ENCODE results near the gene COPG2.
"Not testable (repeated sequence)": the region's sequence is repeated elsewhere in the genome, so short reads cannot be mapped to it uniquely, and the experiment has no call there.

Gene COPG2

DNA sequence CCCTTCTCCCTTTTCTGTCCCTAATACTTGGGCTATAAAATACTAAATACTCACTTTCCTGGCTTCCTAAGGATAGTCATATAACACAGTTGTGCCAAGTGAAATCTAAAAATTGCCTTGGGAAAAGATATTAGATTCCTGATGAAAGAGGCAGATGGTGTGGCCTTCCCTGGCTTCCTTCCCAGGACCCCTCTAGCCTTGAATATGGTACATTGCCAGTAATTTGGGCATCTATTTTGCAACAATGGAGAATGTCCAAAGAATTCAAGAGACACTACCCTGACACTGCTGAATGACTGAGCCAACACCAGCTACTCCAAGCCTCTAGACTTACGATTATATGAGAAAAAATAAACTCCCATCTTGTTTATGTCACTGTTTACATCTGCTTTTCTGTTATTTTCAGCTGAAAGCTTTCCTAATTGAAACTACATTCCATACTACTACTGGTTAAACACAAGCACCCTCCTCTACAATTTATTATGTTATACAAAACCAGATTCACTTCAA, 17.9 kb downstream of the COPG2 start:
- no peak for DNase-seq (ENCODE audit: low read depth in 2 of 2)

DNA sequence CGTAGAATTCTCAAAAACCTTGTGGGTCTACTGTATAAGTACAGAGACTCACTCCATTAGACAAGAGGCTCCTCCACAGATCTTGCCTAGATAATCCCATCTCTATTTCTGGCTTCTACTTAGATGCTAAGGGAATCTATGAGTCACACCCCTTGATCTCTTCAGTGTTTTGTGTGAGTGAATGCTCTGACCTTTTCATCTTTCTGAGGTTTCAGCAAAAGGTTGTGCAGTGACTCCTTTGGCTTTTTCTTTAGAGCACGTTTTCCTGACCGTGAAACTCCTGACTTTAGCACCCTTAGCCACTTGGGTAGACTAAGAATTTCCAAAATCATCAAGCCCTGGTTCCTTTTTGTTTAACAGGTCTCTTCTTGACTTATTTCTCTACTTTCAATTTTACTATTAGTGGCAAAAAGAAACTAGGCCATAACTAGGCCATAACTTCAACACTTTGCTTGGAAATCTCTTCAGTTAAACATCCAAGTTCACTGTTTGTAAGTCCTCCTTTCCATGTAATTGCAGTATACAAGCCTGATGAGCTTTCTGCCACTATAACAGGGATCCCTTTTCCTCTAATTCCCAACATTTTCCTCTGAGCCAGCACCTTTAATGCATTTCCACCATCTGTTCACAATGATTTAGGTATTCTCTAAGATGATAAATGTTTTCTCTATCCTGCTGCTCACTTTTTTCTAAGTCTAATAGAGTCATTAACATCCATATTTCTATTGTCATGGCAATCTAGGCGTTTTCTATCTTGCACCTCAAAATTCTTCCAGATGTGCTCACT, 19.4 kb downstream of the COPG2 start:
- peak in 1 of 2 donors; percentile 15 for DNase-seq (ENCODE audit: low read depth in 2 of 2)

DNA sequence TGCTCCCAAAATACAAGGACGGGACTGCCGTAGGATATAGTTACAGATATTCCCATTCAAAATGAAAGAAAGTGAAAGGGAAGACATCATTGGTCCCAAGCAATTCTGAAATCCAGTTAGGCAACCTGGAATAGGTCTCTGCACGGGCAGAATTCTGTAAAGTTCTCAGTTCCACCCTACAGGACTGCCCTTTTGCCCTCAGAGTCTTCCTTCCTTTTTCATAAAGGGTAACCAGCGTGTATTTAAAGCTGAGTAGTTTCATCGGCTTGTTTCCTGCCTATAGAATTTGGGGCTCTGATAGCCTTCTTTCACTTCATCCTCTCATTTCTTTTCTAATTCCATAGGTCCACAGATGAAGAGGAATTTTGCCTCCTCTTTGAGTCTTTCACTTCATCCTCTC, 20.0 kb downstream of the COPG2 start:
- DNase-seq (ENCODE audit: low read depth in 2 of 2): no peak

DNA sequence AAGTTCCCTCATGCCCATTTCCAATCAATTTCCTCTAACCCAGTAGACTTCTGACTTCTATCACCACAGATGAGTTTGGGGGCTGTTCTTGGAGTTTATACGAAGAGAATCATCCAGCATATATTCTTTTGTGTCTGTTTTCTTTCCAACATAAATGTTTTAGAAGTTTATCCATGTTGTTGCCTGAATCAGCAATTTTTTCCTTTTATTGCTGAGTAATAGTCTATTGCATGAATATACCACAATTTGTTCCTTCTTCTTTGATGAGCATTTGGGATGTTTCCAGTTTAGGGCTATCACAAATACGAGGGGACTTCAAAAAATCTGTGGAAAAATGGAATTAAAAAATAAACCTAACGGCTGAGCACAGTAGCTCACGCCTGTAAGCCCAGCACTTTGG, 26.2 kb downstream of the COPG2 start:
- DNase-seq (ENCODE audit: low read depth in 2 of 2): no peak

DNA sequence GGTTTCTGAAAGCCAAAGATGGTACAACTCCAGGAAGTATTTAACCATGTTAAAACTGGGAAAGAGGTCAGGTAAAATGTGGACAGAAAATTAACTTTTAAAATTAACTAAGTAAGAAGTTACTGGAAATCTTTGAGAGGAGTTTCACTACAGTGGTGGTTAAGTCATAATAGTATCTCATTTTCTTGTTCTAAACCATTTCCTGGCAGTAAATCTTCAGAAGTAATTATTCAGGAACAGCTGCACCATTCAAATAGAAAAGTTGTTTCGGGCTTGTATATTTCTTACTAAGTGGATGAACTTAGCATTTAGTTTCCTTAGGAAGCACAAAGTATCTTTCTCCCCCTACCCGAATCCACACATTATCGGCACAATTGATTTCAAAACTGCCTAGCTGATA, 27.1 kb downstream of the COPG2 start:
- no peak for DNase-seq (ENCODE audit: low read depth in 2 of 2)

DNA sequence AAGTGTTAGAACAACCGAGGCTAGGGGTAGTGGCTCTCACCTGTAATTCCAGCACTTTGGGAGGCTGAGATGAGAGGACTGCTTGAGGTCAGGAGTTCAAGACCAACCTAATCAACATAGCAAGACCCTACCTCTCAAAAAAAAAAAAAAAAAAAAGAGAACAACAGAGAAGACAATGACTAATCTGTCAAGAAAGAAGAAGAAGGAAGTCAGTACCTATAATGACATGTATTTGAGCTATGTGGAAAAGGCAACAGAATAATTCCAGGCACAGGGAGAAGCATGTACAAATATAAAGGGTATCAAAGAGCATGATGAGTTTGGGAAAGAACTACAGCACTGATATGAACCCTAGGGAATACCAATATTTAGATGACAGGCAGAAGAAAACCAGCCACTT, 27.5 kb downstream of the COPG2 start:
- no peak for DNase-seq (ENCODE audit: low read depth in 2 of 2)

DNA sequence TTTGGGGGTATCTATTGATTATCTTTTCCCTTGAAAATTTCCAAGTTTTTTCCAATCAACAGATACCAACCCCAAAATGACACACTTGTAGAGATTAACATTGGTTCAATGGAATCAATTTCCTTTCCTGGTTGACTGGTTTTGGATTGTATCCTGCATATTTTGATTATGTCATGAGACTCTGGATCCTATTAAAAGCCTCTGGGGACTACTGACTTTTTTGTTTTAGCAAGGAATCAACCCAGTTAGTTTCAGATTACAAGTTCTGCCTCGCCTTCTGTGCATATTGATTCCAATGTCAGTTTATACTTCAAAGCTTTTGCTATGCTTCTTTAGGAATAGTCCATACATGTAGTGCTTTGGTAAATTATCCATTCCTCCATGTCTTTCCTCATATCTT, 29.2 kb downstream of the COPG2 start:
- no peak for DNase-seq (ENCODE audit: low read depth in 2 of 2)

DNA sequence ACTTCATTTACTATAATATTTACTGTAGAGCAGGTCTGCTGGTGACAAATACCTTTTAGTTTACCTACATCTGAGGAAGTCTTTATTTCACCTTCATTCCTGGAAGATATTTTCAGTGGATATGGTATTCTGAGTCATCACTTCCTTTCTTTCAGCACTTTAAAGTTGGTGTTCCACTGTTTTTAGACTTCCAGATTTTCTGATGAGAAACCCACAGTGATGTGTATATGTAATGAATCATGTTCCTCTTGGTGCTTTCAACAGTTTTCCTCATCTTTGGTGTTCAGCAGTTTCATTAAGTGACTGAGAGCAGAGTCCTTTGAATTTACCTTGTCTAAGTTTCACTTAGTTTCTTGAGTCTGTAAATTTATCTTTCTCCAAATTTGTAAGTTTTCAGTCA, 36.4 kb downstream of the COPG2 start:
- no peak for DNase-seq (ENCODE audit: low read depth in 2 of 2)

DNA sequence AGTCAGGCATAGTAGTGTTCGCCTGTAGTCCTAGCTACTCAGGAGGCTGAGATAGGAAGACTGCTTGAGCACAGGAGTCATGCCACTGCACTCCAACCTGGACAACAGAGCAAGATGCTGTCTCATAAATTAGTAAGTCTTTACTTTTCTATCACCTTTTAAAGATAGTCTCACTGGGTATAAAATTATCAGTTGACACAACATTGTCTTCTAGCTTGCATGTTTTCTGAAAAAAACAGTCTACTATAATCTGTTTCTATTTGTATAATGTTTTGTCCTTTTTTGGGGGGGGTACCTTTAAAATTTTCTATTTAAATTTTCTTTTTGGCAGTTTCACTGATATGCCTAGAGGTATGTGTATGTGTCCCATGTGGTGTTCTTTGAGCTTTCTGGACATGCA, 39.6 kb downstream of the COPG2 start:
- DNase-seq (ENCODE audit: low read depth in 2 of 2): no peak

DNA sequence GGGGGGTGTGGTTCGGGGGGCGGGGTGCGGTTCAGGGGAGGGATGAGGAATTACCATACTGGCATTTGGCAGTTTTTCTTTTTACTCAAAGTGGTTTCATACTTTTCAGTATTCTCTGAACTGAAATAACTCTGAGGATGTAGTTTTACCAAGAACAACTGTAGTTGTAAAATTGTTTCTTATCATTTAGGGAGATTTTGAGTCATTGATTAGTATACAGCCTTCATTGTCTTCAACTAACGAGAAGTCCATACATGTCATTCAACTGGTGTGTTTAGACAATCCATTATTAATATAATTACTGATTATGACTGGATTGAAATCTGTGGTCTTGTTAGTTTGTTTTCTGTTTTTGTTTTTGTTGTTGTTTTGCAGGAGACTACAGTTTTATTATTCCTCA, 40.8 kb downstream of the COPG2 start:
- DNase-seq (ENCODE audit: low read depth in 2 of 2): no peak

DNA sequence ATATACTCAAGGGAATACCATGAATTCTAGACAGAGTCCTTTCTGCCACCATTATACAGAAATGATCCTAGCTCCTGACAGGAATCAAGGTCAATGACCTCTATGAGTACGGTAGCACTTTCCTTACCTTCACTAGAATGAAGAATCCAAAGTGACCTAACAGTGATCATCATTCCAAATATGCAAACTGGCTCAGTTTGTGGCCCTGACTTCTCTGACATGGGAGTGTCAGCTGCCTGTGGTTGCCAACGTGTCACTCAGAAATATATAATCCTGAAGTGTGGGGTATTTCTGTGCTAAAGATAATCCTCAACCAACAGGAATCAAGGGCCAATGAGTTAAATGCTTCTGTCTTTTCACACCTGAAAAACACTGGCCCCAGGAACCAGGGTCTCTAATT, 45.7 kb downstream of the COPG2 start:
- DNase-seq (ENCODE audit: low read depth in 2 of 2): no peak

DNA sequence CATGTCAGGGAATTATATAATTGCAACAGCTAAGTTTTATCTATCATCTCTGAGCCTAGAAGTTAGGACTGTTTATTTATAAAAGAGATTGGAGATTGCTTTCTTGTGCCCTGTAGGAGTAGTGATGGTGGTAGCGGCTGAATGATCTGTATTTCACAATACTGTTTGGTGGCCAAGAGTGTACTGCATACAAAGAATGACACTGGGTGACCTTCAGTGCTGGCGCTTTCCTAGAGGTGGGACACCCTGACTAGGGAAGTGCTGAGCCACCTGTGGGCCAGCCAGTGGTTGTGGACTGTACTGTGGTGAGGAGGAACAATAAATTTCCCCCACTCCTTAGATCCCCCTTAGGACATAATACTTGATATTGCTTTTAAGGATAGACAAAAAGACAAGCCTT, 53.0 kb downstream of the COPG2 start:
- DNase-seq (ENCODE audit: low read depth in 2 of 2): no peak

DNA sequence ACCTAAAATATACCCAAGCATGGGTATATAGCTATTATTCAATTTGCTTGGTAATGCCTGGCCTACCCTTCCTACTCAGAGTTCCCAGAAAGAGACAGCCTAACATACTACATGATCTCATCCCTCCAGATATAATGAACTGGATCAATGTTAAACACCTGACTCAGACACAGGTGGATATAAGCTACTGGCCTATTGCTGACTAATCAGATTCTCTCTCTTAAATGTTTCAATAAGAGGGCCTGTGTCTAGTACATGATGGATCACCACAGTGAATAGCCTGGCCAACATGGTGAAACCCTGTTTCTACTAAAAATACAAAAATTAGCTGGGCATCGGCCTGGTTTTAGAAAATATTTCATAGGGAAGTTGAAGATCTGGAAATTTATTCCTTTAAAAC, 54.1 kb downstream of the COPG2 start:
- no peak for DNase-seq (ENCODE audit: low read depth in 2 of 2)

DNA sequence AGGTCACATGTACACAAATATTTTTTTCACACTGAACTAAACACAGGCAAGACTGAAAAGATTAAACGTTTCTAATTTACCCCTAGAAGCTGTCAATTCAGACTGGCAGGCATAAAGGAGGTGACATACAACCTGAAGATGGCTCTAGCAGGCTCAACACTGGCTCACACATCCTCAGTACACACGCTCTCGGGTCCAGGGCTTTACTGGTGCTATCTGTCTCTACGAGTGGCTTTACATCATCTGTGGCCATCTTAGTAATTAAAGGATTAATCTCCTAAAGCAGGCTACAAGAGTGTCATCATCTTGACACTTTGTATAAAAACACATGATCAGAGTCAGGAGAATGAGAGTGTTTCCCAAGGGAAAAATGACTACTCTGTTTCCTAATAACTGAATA, 57.3 kb downstream of the COPG2 start:
- no peak for DNase-seq (ENCODE audit: low read depth in 2 of 2)

DNA sequence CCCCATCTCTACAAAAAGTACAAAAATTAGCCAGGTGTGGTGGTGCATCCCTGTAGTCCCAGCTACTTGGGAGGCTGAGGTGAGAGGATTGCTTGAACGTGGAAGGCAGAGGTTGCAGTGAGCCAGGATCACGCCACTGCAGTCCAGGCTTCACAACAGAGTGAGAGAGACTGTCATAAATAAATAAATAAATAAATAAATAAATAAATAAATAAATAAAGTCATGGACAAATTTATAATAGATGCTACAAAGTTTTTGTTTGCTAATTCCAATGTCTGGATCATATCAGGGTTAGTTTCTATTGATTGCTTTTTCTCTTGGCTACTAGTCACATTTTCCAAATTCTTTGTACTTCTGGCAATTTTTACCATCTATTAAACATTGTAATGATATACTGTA, 61.5 kb downstream of the COPG2 start:
- DNase-seq (ENCODE audit: low read depth in 2 of 2): not testable (repeated sequence)

DNA sequence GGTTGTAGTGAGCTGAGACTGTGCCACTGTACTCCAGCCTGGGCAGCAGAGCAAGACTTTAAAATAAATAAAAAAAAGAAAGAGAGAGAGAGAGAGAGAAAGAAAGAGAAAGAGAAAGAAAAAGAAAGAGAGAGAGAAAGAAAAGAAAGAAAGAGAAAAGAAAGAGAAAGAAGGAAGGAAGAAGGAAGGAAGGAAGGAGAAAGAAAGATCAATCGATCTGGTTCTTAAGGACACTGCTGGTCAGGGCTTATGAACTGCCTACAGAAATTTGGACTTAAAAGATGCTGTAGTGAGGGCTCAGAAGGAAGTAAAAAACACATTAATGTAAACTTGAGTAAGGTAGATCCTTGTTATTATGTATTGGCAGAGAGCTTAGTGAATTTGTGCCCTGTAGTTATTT, 62.4 kb downstream of the COPG2 start:
- no peak for DNase-seq (ENCODE audit: low read depth in 2 of 2)

DNA sequence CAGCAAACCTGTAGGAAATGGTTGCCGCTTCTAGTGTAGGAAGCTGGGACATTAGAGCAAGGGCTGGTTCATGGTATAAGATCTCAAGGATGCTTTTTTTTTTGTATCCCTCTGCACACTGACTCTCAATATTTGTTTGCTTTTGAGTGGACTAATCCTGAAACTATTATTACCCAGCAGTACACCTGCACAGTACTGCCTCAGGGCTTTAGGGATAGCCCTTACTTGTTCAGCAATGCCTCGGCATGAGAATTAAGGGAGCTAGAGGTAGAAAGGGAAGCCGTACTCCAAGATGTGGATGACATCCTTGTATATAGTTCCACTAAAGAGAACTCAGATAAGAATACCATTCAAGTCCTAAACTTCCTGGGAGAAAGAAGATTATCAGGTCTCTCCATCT, 70.5 kb downstream of the COPG2 start:
- DNase-seq (ENCODE audit: low read depth in 2 of 2): no peak

DNA sequence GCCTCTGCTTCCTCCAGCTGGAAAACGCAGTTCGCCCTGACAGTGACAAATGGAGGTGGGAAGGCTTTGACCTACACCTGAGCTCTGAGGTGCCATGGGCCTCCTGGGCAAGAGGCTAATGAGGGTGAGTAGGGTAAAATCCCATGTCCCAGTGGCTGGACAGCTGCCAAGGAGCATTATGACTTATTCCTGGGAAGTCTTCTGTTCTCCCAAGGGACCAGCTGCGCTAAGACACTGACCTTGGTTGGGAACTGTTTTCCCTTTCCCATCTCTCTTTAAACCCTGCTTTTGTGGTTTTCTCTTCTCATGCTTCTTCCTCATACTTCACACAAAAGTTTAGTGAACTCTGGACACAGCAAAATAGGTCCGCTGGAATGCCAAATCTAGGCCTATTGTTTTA, 72.6 kb downstream of the COPG2 start:
- no peak for DNase-seq (ENCODE audit: low read depth in 2 of 2)

DNA sequence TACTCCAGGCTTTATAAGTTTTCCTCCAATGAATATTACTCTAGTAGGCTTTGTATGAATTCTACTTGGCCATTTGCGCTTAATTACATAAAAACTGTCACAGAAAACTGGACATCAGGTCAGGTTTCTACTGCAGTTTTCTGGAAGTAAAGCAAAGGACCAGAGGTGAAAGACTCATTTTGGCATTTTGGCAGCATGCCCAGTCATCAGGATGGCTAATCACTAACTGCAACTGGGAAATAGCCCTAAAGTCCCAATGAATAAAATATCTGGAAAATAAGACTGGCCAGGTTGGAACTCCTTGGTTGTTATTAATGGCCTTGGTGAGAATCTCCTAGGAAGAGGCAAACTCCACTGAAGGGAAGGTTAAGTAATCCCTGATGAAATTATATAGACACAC, 75.5 kb downstream of the COPG2 start:
- no peak for DNase-seq (ENCODE audit: low read depth in 2 of 2)

DNA sequence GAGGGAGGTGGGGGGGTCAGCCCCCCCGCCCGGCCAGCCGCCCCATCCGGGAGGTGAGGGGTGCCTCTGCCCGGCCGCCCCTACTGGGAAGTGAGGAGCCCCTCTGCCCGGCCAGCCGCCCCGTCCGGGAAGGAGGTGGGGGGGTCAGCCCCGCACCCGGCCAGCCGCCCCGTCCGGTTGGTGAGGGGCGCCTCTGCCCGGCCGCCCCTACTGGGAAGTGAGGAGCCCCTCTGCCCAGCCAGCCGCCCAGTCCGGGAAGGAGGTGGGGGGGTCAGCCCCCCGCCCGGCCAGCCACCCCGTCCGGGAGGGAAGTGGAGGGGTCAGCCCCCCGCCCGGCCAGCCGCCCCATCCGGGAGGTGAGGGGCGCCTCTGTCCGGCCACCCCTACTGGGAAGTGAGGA, 77.1 kb downstream of the COPG2 start:
- not testable (repeated sequence) for DNase-seq (ENCODE audit: low read depth in 2 of 2)

DNA sequence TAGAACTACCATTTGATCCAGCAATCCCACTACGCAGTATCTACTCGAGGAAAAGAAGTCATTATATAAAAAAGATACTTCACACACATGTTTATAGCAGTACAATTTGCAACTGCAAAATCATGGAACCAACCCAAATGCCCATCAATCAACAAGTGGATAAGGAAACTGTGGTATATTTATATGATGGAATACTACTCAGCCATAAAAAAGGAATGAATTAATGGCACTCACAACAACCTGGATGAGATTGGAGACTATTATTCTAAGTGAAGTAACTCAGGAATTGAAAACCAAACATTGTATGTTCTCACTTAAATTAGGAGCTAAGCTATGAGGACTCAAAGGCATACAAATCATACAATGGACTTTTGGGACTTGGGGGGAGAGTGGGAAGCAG, 82.6 kb downstream of the COPG2 start:
- DNase-seq (ENCODE audit: low read depth in 2 of 2): not testable (repeated sequence)

DNA sequence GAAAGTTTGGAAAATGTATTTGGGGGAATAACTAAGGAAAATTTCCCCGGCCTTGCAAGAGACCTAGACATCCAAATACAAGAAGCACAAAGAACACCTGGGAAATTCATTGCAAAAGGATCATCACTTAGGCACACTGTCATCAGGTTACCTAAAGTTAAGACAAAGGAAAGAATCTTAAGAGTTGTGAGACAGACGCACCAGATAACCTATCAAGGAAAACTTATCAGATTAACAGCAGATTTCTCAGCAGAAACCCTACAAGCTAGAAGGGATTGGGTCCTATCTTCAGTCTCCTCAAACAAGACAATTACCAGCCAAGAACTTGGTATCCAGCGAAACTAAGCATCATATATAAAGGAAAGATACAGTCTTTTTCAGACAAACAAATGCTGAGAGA, 93.4 kb downstream of the COPG2 start:
- DNase-seq (ENCODE audit: low read depth in 2 of 2): not testable (repeated sequence)

DNA sequence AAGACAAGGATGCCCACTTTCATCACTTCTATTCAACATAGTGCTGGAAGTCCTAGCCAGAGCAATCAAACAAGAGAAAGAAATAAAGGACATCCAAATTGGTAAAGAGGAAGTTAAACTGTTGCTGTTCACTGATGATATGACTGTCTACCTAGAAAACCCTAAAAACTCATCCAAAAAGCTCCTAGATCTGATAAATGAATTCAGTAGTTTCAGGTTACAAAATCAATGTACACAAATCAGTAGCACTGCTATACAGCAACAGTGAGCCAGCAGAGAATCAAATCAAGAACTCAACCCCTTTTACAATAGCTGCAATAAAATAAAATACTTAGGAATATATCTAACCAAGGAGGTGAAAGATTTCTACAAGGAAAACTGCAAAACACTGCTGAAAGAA, 98.4 kb downstream of the COPG2 start:
- not testable (repeated sequence) for DNase-seq (ENCODE audit: low read depth in 2 of 2)

DNA sequence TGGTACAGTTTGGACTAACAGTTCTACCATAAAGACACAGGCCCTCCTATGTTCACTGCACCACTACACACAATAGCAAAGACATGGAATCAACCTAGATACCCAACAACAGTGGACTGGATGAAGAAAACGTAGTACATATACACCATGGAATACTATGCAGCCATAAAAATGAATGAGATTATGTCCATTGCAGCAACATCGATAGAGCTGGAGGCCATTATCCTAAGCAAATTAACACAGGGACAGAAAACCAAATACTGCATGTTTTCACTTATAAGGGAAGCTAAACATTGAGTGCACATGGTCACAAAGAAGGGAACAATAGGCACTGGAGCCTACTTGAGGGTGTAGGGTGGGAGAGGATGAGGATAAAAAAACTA, 101.7 kb downstream of the COPG2 start:
- DNase-seq (ENCODE audit: low read depth in 2 of 2): no peak
